ENCODE measurements around the gene MOB2. TPM values are rescaled to one million over a fixed set of nuclear protein-coding genes. Genes with fewer than 3 reads are reported as not detected.

MOB2 gene
- total RNA-seq (2014; rRNA removed; shearing (Covaris generic)) (26.4 and 27.5 TPM in 2 replicates), total RNA-seq (2022) (22.4 and 22.6 TPM in 2 replicates), Bru-seq, nascent RNA (percentile 57 among the genes with signal in this experiment), BruChase-seq, experiment 1, labeled RNA remaining after a 6-hour chase (percentile 56 among the genes with signal in this experiment), BruChase-seq, experiment 2, labeled RNA remaining after a 2-hour chase (percentile 57 among the genes with signal in this experiment)
- long read RNA-seq, partial matches to known transcripts, result 12 of 18 reads
- long read RNA-seq, other reads (novel, unspliced or antisense), result 6 of 18 reads

GRCh38 chr11:1486054-1486825 lies at the start of gene MOB2:
MOB2 (minus strand) TSS chr11:1486779; CDS start chr11:1486556, 223 bp downstream.
- no peaks in the 10 kb centered on the region for H3K9me2 ChIP-seq (ENCODE audit: insufficient read depth, low read length)
- no peak within 1 kb of the TSS for H3K27ac ChIP-seq (ENCODE audit: low read depth, low read length, poor library complexity, severe bottlenecking)
- intact Hi-C loops (cut with micrococcal nuclease; ENCODE audit: unreplicated experiment), result no loop called here
- H2AFZ ChIP-seq (ENCODE audit: low read length), result no peak within 1 kb of the TSS
- no peaks in the 10 kb centered on the region for H3K79me2 ChIP-seq (ENCODE audit: insufficient read depth, low read depth, low read length)
- TF ChIP-seq EZH2phosphoT487 (IDR thresholded peaks at IDR 0.05; ENCODE audit: borderline replicate concordance, low read depth, low read length) (no peak), CTCF (conservative IDR thresholded peaks at IDR 0.05; ENCODE audit: low read length) (no peak)
- no peaks in the 10 kb centered on the region; the same call in 1 of the 2 replicates for H4K20me1 ChIP-seq (ENCODE audit: insufficient read depth, low read length)
- BruUV-seq (replicated peaks), result no TSS peak
- H3K4me2 ChIP-seq (ENCODE audit: low read length), result no peak within 1 kb of the TSS
- no peaks in the 10 kb centered on the region for H3K36me3 ChIP-seq (ENCODE audit: insufficient read depth, low read length)
- H3K4me3 ChIP-seq (ENCODE audit: low read depth, low read length, poor library complexity, severe bottlenecking), result no peak within 1 kb of the TSS
- no peaks in the 10 kb centered on the region for H3K9me3 ChIP-seq (ENCODE audit: low read length)
- H3K4me1 ChIP-seq (ENCODE audit: insufficient read depth, low read length, poor library complexity, severe bottlenecking), result no peaks in the 10 kb centered on the region
- no peak for DNase-seq (ENCODE audit: low spot score)
- CTCF ChIA-PET (ENCODE audit: unreplicated experiment), result no interaction called here
- POLR2A ChIA-PET, result no interaction called here

GRCh38 chr11:1534682-1535081 lies 48.1 kb upstream of the MOB2 start:
- no peaks in the 10 kb centered on the region for H3K36me3 ChIP-seq (ENCODE audit: insufficient read depth, low read length)
- H3K4me2 ChIP-seq (ENCODE audit: low read length), result no peak overlapping the region
- H2AFZ ChIP-seq (ENCODE audit: low read length), result no peak overlapping the region
- no TSS peak for BruUV-seq (replicated peaks)
- 0 out of 2 replicates have a peak, but pooled peaks cover 8% of the 10 kb centered on the region for H4K20me1 ChIP-seq (ENCODE audit: insufficient read depth, low read length)
- POLR2A ChIA-PET, result no interaction called here
- TF ChIP-seq CTCF (conservative IDR thresholded peaks at IDR 0.05; ENCODE audit: low read length) (no peak), EZH2phosphoT487 (IDR thresholded peaks at IDR 0.05; ENCODE audit: borderline replicate concordance, low read depth, low read length) (no peak)
- H3K79me2 ChIP-seq (ENCODE audit: insufficient read depth, low read depth, low read length), result no peaks in the 10 kb centered on the region
- H3K4me1 ChIP-seq (ENCODE audit: insufficient read depth, low read length, poor library complexity, severe bottlenecking), result no peaks in the 10 kb centered on the region
- no peaks in the 10 kb centered on the region for H3K9me2 ChIP-seq (ENCODE audit: insufficient read depth, low read length)
- DNase-seq (ENCODE audit: low spot score), result no peak
- intact Hi-C loops (cut with micrococcal nuclease; ENCODE audit: unreplicated experiment), result no loop called here
- CTCF ChIA-PET (ENCODE audit: unreplicated experiment), result interaction anchor here (1.0 kb wide), 1 partner anchor 15 kb away, joined by 3 read pairs; no protein-coding TSS in a partner anchor
- H3K27ac ChIP-seq (ENCODE audit: low read depth, low read length, poor library complexity, severe bottlenecking), result no peak overlapping the region
- H3K4me3 ChIP-seq (ENCODE audit: low read depth, low read length, poor library complexity, severe bottlenecking), result no peak overlapping the region
- H3K9me3 ChIP-seq (ENCODE audit: low read length), result no peaks in the 10 kb centered on the region

GRCh38 chr11:1534171-1534570 lies 47.6 kb upstream of the MOB2 start:
- BruUV-seq (replicated peaks), result no TSS peak
- intact Hi-C loops (cut with micrococcal nuclease; ENCODE audit: unreplicated experiment), result no loop called here
- H3K4me2 ChIP-seq (ENCODE audit: low read length), result no peak overlapping the region
- TF ChIP-seq EZH2phosphoT487 (IDR thresholded peaks at IDR 0.05; ENCODE audit: borderline replicate concordance, low read depth, low read length) (no peak), CTCF (conservative IDR thresholded peaks at IDR 0.05; ENCODE audit: low read length) (no peak)
- H4K20me1 ChIP-seq (ENCODE audit: insufficient read depth, low read length), result 0 out of 2 replicates have a peak, but pooled peaks cover 8% of the 10 kb centered on the region
- no peak overlapping the region for H2AFZ ChIP-seq (ENCODE audit: low read length)
- H3K9me2 ChIP-seq (ENCODE audit: insufficient read depth, low read length), result no peaks in the 10 kb centered on the region
- H3K9me3 ChIP-seq (ENCODE audit: low read length), result no peaks in the 10 kb centered on the region
- no peaks in the 10 kb centered on the region for H3K36me3 ChIP-seq (ENCODE audit: insufficient read depth, low read length)
- DNase-seq (ENCODE audit: low spot score), result no peak
- H3K79me2 ChIP-seq (ENCODE audit: insufficient read depth, low read depth, low read length), result no peaks in the 10 kb centered on the region
- no peaks in the 10 kb centered on the region for H3K4me1 ChIP-seq (ENCODE audit: insufficient read depth, low read length, poor library complexity, severe bottlenecking)
- ChIA-PET POLR2A (no interaction called here), CTCF (ENCODE audit: unreplicated experiment) (no interaction called here)
- no peak overlapping the region for H3K27ac ChIP-seq (ENCODE audit: low read depth, low read length, poor library complexity, severe bottlenecking)
- no peak overlapping the region for H3K4me3 ChIP-seq (ENCODE audit: low read depth, low read length, poor library complexity, severe bottlenecking)
